Measurements from ENCODE around the gene PODN.

The PODN gene

DNA sequence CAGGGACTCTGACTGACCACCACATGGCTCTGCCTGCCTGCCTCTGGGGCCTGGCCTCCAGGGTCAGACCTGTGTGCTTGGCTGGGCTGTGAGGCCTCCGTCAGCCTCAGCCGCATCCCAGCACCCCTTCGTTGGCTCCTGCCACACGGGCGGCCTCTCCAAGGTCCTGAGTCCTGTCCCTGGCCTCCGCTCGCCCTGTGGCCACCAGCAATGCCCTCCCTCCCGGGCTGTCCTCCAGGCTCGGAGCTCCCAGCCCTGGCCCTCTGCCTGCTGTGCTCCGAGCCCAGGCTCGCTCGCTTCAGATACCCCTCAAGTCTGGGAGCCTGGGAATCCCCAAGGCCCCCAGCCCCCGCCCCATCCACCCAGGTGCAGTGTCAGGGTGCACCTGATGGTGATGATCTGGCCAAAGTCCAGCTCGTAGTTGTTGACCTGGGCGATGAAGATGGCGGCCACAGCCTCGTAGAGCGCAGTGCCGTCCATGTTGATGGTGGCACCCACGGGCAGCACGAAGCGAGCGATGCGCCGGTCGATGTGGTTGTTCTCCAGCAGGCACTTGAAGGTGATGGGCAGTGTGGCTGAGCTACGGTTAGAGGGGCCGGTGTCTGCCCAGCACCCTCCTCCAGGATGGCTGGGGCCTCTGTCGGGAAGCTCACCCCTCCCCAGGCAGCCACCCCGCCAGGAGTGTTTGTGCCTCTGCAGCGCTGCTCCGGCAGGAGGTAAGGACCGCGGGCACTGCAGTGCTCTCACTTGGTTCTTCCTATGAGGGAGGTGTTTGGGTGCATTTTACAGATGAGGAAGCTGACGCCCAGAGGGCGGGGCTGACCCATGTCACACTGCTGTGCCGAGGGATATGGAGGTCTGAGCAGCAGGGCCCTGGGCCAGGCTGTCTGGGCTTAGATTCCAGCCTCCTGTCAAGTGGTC lies 28.5 kb downstream of the PODN start:
- in situ Hi-C loops (cut with MboI; ENCODE audit: low sequenced_read_pairs, unreplicated experiment), result no loop called here
- DNase-seq (ENCODE audit: low spot score), result no peak
- TF ChIP-seq, protein P1, sequence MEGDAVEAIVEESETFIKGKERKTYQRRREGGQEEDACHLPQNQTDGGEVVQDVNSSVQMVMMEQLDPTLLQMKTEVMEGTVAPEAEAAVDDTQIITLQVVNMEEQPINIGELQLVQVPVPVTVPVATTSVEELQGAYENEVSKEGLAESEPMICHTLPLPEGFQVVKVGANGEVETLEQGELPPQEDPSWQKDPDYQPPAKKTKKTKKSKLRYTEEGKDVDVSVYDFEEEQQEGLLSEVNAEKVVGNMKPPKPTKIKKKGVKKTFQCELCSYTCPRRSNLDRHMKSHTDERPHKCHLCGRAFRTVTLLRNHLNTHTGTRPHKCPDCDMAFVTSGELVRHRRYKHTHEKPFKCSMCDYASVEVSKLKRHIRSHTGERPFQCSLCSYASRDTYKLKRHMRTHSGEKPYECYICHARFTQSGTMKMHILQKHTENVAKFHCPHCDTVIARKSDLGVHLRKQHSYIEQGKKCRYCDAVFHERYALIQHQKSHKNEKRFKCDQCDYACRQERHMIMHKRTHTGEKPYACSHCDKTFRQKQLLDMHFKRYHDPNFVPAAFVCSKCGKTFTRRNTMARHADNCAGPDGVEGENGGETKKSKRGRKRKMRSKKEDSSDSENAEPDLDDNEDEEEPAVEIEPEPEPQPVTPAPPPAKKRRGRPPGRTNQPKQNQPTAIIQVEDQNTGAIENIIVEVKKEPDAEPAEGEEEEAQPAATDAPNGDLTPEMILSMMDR (IDR thresholded peaks at IDR 0.05; ENCODE audit: borderline replicate concordance, control extremely low read depth, extremely low read depth, insufficient read depth, missing control alignments), result no peak

DNA sequence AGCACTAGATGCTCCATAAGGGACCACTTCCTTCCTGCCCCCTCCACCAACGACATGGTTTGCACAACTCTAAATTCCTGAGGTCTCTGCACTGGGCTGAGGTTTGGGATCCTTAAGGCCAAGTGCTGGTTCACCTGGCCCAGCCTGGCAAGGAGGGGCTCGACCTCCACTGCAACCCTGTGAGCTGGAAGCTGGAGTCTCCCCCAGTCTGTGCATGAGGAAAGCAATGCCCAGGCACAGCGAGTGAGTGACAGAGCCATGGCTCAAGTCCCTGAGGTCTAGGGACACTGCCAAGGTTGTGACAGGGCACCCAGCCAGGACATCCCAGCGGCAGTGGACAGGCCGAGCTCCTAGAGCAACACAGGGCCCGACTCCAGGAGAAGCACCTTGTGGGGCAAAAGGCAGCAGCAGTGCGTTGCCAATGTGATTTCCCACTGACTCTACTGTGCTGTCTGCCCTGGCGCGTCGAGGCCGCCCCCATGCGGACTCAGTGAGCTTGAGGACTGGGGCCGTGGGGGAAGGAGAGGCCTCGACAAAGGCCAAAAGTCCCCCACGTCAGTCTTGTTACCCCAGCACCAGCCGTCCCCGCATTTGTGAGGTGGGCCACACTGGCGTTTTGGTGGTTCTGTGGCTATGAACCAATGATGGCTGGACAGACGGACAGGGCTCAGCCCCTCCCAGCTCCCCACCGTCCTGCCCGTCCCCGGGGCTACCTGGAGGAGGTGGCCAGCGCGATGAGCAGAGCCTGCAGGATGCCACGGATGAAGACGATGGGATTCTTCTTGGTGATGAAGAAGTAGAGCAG lies 30.0 kb downstream of the PODN start:
- no peak for DNase-seq (ENCODE audit: low spot score)
- TF ChIP-seq, protein P1 (IDR thresholded peaks at IDR 0.05; ENCODE audit: borderline replicate concordance, control extremely low read depth, extremely low read depth, insufficient read depth, missing control alignments), result no peak
- in situ Hi-C loops (cut with MboI; ENCODE audit: low sequenced_read_pairs, unreplicated experiment), result no loop called here

DNA sequence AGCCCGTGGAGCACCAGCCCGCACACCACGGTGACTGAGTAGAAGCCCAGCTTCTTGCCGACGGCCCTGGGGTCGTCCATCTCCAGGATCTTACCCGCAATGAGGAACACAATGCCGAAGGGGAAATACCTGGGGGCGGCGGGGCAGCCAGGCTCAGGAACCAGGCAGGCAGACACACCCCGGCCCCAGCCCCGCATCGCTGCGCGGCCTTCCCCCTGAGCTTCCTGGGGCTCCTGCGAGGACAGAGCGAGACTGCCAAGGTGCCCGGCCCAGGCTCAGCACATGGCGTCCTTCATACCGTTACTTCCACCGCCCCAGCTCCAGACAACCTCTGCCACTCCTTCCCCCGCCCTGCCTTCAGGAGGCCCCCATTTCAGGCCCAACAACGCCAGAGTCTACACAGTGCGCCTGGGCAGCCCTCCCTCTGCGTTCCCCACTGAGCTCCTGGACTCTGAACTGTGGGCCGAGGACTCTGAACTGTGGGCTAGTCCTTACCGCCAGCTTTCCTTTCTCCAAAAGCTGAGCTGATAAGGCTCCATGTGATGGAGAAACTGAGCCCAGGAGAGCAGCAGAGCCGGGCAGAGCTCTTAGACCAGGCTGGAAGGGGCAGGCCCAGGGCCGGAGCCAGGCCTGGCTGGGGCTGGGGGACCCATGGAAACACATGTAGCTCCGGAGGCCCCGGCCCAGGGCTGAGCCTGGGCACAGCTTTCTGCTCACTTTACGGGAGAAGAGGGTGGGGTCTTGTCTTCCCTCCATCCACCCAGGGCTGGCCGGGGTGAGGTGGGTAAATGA lies 30.8 kb downstream of the PODN start:
- TF ChIP-seq, protein P1 (IDR thresholded peaks at IDR 0.05; ENCODE audit: borderline replicate concordance, control extremely low read depth, extremely low read depth, insufficient read depth, missing control alignments), result no peak
- in situ Hi-C loops (cut with MboI; ENCODE audit: low sequenced_read_pairs, unreplicated experiment), result no loop called here
- DNase-seq (ENCODE audit: low spot score), result no peak

DNA sequence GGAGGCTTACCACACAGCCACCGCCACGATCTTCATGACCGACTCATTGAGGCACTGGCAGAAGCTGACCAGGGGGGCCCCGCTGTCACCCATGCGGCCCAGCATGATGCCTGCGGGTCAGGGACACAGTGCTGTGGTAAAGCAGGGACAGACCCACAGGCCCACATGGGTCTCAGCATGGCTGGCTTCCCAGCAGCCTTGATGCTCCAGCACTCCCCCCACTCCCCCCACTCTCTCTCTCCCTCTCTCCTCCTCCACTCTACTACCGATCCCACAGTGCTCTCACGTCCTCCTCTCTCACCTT lies 31.4 kb downstream of the PODN start:
- no peak for DNase-seq (ENCODE audit: low spot score)
- TF ChIP-seq, protein P1 (IDR thresholded peaks at IDR 0.05; ENCODE audit: borderline replicate concordance, control extremely low read depth, extremely low read depth, insufficient read depth, missing control alignments), result no peak
- in situ Hi-C loops (cut with MboI; ENCODE audit: low sequenced_read_pairs, unreplicated experiment), result no loop called here

DNA sequence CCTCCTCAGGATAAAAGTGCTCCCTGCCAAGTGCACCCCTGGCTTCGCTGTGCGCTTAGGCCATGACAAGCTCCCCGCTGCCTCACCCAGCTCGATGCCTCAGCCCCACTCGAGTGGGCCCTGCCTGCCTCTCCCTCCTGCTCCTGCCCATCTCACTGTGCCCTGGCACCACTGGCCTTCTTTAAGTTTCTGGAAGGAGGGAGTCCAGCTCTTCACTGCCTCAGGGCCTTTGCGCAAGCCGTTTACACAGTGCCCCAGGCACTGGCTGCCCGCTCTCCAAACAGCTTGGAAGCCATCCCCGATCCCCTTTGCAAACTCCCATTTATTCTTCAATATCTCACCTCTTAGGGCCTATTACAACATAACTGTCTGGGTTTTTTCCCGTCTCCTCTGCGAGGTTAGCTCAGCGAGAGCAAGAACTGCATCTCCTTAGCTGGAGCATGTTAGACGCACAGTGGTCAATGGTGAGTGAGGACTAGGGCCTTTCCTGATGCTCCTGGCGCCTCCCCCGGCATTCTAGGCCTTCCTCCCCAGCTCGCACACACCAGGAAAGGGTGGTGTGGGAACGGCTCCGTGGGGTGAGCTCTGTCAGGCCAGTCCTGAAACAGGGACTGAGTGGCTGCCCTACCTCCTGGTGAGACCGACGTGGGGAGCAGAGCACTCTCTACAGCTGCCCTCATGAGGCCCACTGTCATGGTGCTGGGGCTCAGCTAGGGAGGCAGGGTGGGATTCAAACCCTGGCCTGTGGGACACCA lies 31.9 kb downstream of the PODN start:
- TF ChIP-seq, protein P1 (IDR thresholded peaks at IDR 0.05; ENCODE audit: borderline replicate concordance, control extremely low read depth, extremely low read depth, insufficient read depth, missing control alignments), result no peak
- in situ Hi-C loops (cut with MboI; ENCODE audit: low sequenced_read_pairs, unreplicated experiment), result no loop called here
- no peak for DNase-seq (ENCODE audit: low spot score)
